Bronchial epithelial cell (primary cell): ENCODE data around the gene LAS1L. TPM values are rescaled to one million over a fixed set of nuclear protein-coding genes. Genes with fewer than 3 reads are reported as not detected.
A peak's percentile ranks its signal among the peaks of the same experiment; 100 is the strongest.

ENCODE experiments used
- DNase-seq: peaks from one replicate; pipeline ENCODE4 v3.0.0-alpha.2; 2010; ENCODE audit warnings: low read depth
- FAIRE-seq: peaks from 2 replicates; lab custom pipeline; 2011; peaks lifted over from hg19 to GRCh38; lab: Jason Lieb, UNC
- H3K27me3 ChIP-seq: 2 replicates; pipeline ENCODE4 v1.5.1; 2011; ENCODE audit warnings: low read length; ENCODE audit not compliant: control insufficient read depth, insufficient read depth
- H3K36me3 ChIP-seq: 2 replicates; pipeline ENCODE4 v1.5.1; 2011; ENCODE audit warnings: low read length; ENCODE audit not compliant: control insufficient read depth, insufficient read depth
- H3K4me3 ChIP-seq: 2 replicates; pipeline ENCODE4 v1.5.1; 2011; ENCODE audit warnings: mild to moderate bottlenecking, low read depth, low read length, control low read depth
- CTCF ChIP-seq: IDR thresholded peaks from 2 replicates; pipeline ENCODE4 v1.5.1; 2011; ENCODE audit warnings: mild to moderate bottlenecking, moderate library complexity, low read length, control low read depth, inconsistent platforms; ENCODE audit not compliant: insufficient read depth, severe bottlenecking
- total RNA-seq: library from RNA; depleted of rRNA; stranded (reverse); fragments of >200 nt; gene quantifications from 2 replicates; pipeline ENCODE4 v1.2.1, GENCODE V29; 2014

Gene LAS1L
- total RNA-seq, 1 donor from 2014 or later, result 30.5 TPM

GRCh38 chrX:65545456-65545855 lies 10.9 kb upstream of the LAS1L start:
- DNase-seq, result no peak
- H3K4me3 ChIP-seq, result no peak overlapping the region
- FAIRE-seq, result peak; percentile 13
- no peaks in the 10 kb centered on the region for H3K36me3 ChIP-seq
- TF ChIP-seq CTCF, result no peak
- H3K27me3 ChIP-seq, result no peaks in the 10 kb centered on the region

- TF ChIP-seq CTCF, result no peak
- peaks cover 2% of the 10 kb centered on the region for H3K36me3 ChIP-seq
- FAIRE-seq, result no peak
- H3K27me3 ChIP-seq, result no peaks in the 10 kb centered on the region
- no peak overlapping the region for H3K4me3 ChIP-seq
- peak; percentile 6 for DNase-seq
Observed at GRCh38 chrX:65537229-65537628, 2.6 kb upstream of the LAS1L start.

DNA sequence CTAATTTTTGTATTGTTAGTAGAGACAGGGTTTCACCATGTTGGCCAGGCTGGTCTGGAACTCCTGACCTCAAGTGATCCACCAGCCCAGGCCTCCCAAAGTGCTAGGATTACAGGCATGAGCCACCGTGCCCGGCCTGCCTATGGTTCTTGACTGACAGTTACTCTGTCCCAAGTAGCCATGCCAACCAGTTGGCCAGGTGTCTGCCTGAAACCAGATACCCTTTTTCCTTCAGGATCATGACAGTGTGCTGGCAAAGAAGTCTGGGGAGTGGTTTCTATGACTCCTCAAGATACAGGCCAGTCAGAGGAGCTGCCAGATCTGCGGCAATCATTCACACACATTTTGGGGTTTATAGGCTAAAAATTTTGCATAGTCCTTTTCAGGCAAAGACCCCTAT lies 1.7 kb upstream of the LAS1L start:
- no peaks in the 10 kb centered on the region for H3K27me3 ChIP-seq
- FAIRE-seq (no peak), DNase-seq (peak; percentile 68)
- H3K4me3 ChIP-seq, result no peak overlapping the region
- TF ChIP-seq CTCF, result no peak
- H3K36me3 ChIP-seq, result peaks cover 4% of the 10 kb centered on the region

- DNase-seq (peak; percentile 3), FAIRE-seq (no peak)
- H3K27me3 ChIP-seq, result no peaks in the 10 kb centered on the region
- no peak overlapping the region for H3K4me3 ChIP-seq
- no peak for TF ChIP-seq CTCF
- peaks cover 8% of the 10 kb centered on the region for H3K36me3 ChIP-seq
Observed at GRCh38 chrX:65532016-65532415, 2.6 kb downstream of the LAS1L start.

DNA sequence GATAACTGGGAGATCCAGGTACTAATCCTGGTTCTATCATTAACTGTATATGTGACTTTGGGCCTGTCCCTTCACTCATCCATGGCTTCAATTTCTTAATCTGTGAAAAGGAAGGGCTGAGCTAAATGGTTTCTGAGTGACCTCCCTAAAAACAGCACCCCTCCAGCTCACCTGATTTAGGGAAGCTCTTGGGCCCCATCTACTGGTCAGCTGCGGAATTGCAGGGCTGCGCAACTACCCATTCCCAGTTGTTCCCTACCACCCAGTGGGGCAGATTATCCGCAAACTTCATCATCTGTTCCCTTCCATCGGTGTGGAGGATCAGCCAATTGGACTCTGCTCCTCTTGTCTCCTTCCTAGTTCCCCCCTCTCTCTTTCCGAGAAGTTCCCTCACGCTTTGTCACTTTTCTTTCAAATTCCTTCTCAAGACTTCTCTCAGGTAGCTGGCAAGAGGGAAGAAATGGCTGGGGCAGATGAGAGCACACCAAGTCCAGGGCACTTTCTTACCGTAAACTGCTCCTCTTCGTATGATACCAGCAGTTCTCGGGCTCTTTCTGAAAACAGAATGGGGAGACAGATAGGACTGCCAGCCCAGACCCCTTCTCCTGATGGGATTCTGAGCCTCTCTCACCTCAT lies 5.8 kb downstream of the LAS1L start:
- FAIRE-seq (no peak), DNase-seq (peak; percentile 12)
- Histone ChIP-seq H3K27me3 (no peaks in the 10 kb centered on the region), H3K36me3 (peaks cover 13% of the 10 kb centered on the region), H3K4me3 (no peak overlapping the region)
- peak; percentile 94 for TF ChIP-seq CTCF

- H3K27me3 ChIP-seq, result no peaks in the 10 kb centered on the region
- no peak overlapping the region for H3K4me3 ChIP-seq
- peaks cover 15% of the 10 kb centered on the region for H3K36me3 ChIP-seq
- DNase-seq (no peak), FAIRE-seq (no peak)
- TF ChIP-seq CTCF, result no peak
Observed at GRCh38 chrX:65528293-65528692, 6.3 kb downstream of the LAS1L start.
